Gastroesophageal sphincter (tissue), 4 donors: ENCODE results near the gene SNTG2. TPM values are rescaled to one million over a fixed set of nuclear protein-coding genes. Genes with fewer than 3 reads are reported as not detected.

ENCODE experiments used
- ATAC-seq: fragments of 150-250 bp; one replicate; pipeline ENCODE4 v1.9.1; 2016; ENCODE audit warnings: mild to moderate bottlenecking, moderate library complexity
- H3K27ac ChIP-seq, 4 donors: fragments of 200-600 bp; sonication (generic) in 3 of 4; 1 replicate in 3 of 4; 2 replicates in 1 of 4; pipeline ENCODE4 v1.5.1; 2016 to 2019
- H3K27me3 ChIP-seq: fragments of 200-600 bp; sonication (generic); one replicate; pipeline ENCODE4 v1.5.1; 2019
- H3K36me3 ChIP-seq, 2 donors: fragments of 200-600 bp; sonication (generic); one replicate each; pipeline ENCODE4 v1.5.1; 2019; ENCODE audit warnings: control low read depth in 1 of 2
- H3K4me1 ChIP-seq, 3 donors: fragments of 200-600 bp; sonication (generic); 1 replicate in 2 of 3; 2 replicates in 1 of 3; pipeline ENCODE4 v1.5.1; 2016 to 2019; ENCODE audit warnings: control low read depth in 2 of 3
- H3K4me3 ChIP-seq, 2 donors: fragments of 200-600 bp; sonication (generic); one replicate each; pipeline ENCODE4 v1.5.1; 2019; ENCODE audit warnings: mild to moderate bottlenecking in 1 of 2, moderate library complexity in 1 of 2
- H3K9me3 ChIP-seq, 3 donors: fragments of 200-600 bp; sonication (generic); one replicate each; pipeline ENCODE4 v1.5.1; 2017 to 2019; ENCODE audit warnings: control low read depth in 2 of 3
- CTCF ChIP-seq, 4 experiments: fragments of 200-600 bp in 2 of 4; fragments of 450-650 bp in 2 of 4; sonication (generic) in 1 of 4; IDR thresholded peaks; one replicate each; pipeline ENCODE4 v1.5.1; 2017 to 2019; ENCODE audit warnings: antibody characterized with exemption in 4 of 4, mild to moderate bottlenecking in 2 of 4, moderate library complexity in 2 of 4
- EP300 ChIP-seq: sonication (generic); formaldehyde crosslinking; IDR thresholded peaks from one replicate; pipeline ENCODE4 v1.6.1; 2017; ENCODE audit warnings: antibody characterized with exemption, mild to moderate bottlenecking
- POLR2A ChIP-seq, 2 donors: fragments of 450-650 bp; IDR thresholded peaks; one replicate each; pipeline ENCODE4 v1.6.1; 2017; ENCODE audit warnings: antibody characterized with exemption in 2 of 2, mild to moderate bottlenecking in 2 of 2, moderate library complexity in 1 of 2
- POLR2AphosphoS5 ChIP-seq: sonication (generic); formaldehyde crosslinking; IDR thresholded peaks from one replicate; pipeline ENCODE4 v1.6.1; 2017; ENCODE audit warnings: antibody characterized with exemption
- WGBS, 2 donors: methylation state at CpG; one replicate each; pipeline ENCODE4 v1.1.5; 2018; ENCODE audit warnings: low coverage in 1 of 2; 5-methylcytosine and 5-hydroxymethylcytosine counted together
- total RNA-seq, 4 donors: library from RNA; depleted of rRNA; stranded (reverse); fragments of >200 nt; gene quantifications; one replicate each; pipeline ENCODE4 v1.1.0, GENCODE V29; 2016

Gene SNTG2
- total RNA-seq, 4 donors from 2014 or later = 1.5 to 7.9 (median 4.3) TPM

- Histone ChIP-seq H3K36me3 (no peaks in the 10 kb centered on the region), H3K27ac (no peak overlapping the region), H3K27me3 (peaks cover 14% of the 10 kb centered on the region), H3K9me3 (no peaks in the 10 kb centered on the region), H3K4me3 (no peak overlapping the region), H3K4me1 (no peaks in the 10 kb centered on the region)
- WGBS, 2 donors = 91% methylated on average over 4 of the region's 23 CpGs; no CpG with 5 or more reads in 1 of the 2 donors
- TF ChIP-seq POLR2AphosphoS5 = no peak
- TF ChIP-seq EP300 = no peak
- TF ChIP-seq POLR2A (IDR thresholded peaks at IDR 0.05) = no peak
- TF ChIP-seq CTCF (IDR thresholded peaks at IDR 0.05) = no peak
- ATAC-seq = no peak
Observed at GRCh38 chr2:1307670-1308069, 357.0 kb downstream of the SNTG2 start.

GRCh38 chr2:1308678-1309077 lies 358.0 kb downstream of the SNTG2 start:
- WGBS, 2 donors = 69 to 100% methylated on average over 2 to 8 of the region's 8 CpGs
- H3K4me1 ChIP-seq = no peaks in the 10 kb centered on the region

GRCh38 chr2:1309507-1309906 lies 358.9 kb downstream of the SNTG2 start:
- no peak overlapping the region for H3K27ac ChIP-seq
- H3K27me3 ChIP-seq = peaks cover 14% of the 10 kb centered on the region
- H3K36me3 ChIP-seq = no peaks in the 10 kb centered on the region
- no peaks in the 10 kb centered on the region for H3K9me3 ChIP-seq
- no peak for TF ChIP-seq POLR2AphosphoS5
- TF ChIP-seq CTCF (IDR thresholded peaks at IDR 0.05) = no peak
- TF ChIP-seq EP300 = no peak
- TF ChIP-seq POLR2A (IDR thresholded peaks at IDR 0.05) = no peak
- no peak overlapping the region for H3K4me3 ChIP-seq
- WGBS, 2 donors = 90 to 100% methylated on average over 1 to 2 of the region's 3 CpGs
- ATAC-seq = no peak
- no peaks in the 10 kb centered on the region for H3K4me1 ChIP-seq

More at GRCh38 chr2:1308678-1309077, 358.0 kb downstream of the SNTG2 start:
- Histone ChIP-seq H3K4me3 (no peak overlapping the region), H3K27me3 (peaks cover 14% of the 10 kb centered on the region), H3K9me3 (no peaks in the 10 kb centered on the region), H3K36me3 (no peaks in the 10 kb centered on the region), H3K27ac (no peak overlapping the region)
- no peak for ATAC-seq
- TF ChIP-seq POLR2A (IDR thresholded peaks at IDR 0.05) = no peak
- TF ChIP-seq EP300 = no peak
- TF ChIP-seq POLR2AphosphoS5 = no peak
- TF ChIP-seq CTCF (IDR thresholded peaks at IDR 0.05) = no peak

- TF ChIP-seq POLR2A (IDR thresholded peaks at IDR 0.05) (no peak), POLR2AphosphoS5 (no peak), CTCF (IDR thresholded peaks at IDR 0.05) (no peak), EP300 (no peak)
- WGBS, 2 donors = 100% methylated on average over 2 of the region's 7 CpGs; no CpG with 5 or more reads in 1 of the 2 donors
Observed at GRCh38 chr2:1310202-1310601, 359.6 kb downstream of the SNTG2 start.

GRCh38 chr2:1310866-1311265 lies 360.2 kb downstream of the SNTG2 start:
- 60 to 86% methylated on average over 1 to 3 of the region's 10 CpGs for WGBS, 2 donors
- H3K4me1 ChIP-seq = no peaks in the 10 kb centered on the region
- TF ChIP-seq POLR2A (IDR thresholded peaks at IDR 0.05) = no peak
- no peak for TF ChIP-seq POLR2AphosphoS5
- TF ChIP-seq EP300 = no peak
- no peak for TF ChIP-seq CTCF (IDR thresholded peaks at IDR 0.05)
- no peak for ATAC-seq
- H3K4me3 ChIP-seq = no peak overlapping the region
- no peaks in the 10 kb centered on the region for H3K36me3 ChIP-seq
- H3K27me3 ChIP-seq = peaks cover 16% of the 10 kb centered on the region
- no peak overlapping the region for H3K27ac ChIP-seq
- H3K9me3 ChIP-seq = no peaks in the 10 kb centered on the region

More at GRCh38 chr2:1310202-1310601, 359.6 kb downstream of the SNTG2 start:
- Histone ChIP-seq H3K36me3 (no peaks in the 10 kb centered on the region), H3K9me3 (no peaks in the 10 kb centered on the region), H3K4me1 (no peaks in the 10 kb centered on the region), H3K27me3 (peaks cover 14% of the 10 kb centered on the region), H3K4me3 (no peak overlapping the region), H3K27ac (no peak overlapping the region)
- ATAC-seq = no peak
